ENCODE results near the gene CNGA1.
A peak's percentile ranks its signal among the peaks of the same experiment; 100 is the strongest.
"Not testable (repeated sequence)": the region's sequence is repeated elsewhere in the genome, so short reads cannot be mapped to it uniquely, and the experiment has no call there.

Gene CNGA1

GRCh38 chr4:47954245-47954644, 62.2 kb downstream of the CNGA1 start:
- no peak for DNase-seq

- no peak for DNase-seq
These were observed 70.4 kb downstream of the CNGA1 start for GRCh38 chr4:47945930-47946726.

GRCh38 chr4:47942081-47942819, 74.2 kb downstream of the CNGA1 start:
- DNase-seq = peak; percentile 77

- no peak for DNase-seq
These were observed 77.0 kb downstream of the CNGA1 start for GRCh38 chr4:47939456-47939855.

GRCh38 chr4:47936336-47936735, 80.1 kb downstream of the CNGA1 start:
- DNase-seq = no peak

GRCh38 chr4:47933840-47934239, 82.6 kb downstream of the CNGA1 start:
- DNase-seq = peak; percentile 79

- DNase-seq = peak; percentile 20
These were observed 85.3 kb downstream of the CNGA1 start for GRCh38 chr4:47930971-47931804.

- no peak for DNase-seq
These were observed 86.7 kb downstream of the CNGA1 start for GRCh38 chr4:47929682-47930201.

GRCh38 chr4:47926667-47927258, 89.7 kb downstream of the CNGA1 start:
- peak; percentile 86 for DNase-seq

- DNase-seq = not testable (repeated sequence)
These were observed 93.2 kb downstream of the CNGA1 start for GRCh38 chr4:47923261-47923608.

GRCh38 chr4:47922436-47923260, 93.8 kb downstream of the CNGA1 start:
- peak; percentile 36 for DNase-seq

GRCh38 chr4:47917163-47917562, 99.3 kb downstream of the CNGA1 start:
- not testable (repeated sequence) for DNase-seq

GRCh38 chr4:47915378-47915777, 101.1 kb downstream of the CNGA1 start:
- no peak for DNase-seq

- no peak for DNase-seq
These were observed 101.6 kb downstream of the CNGA1 start for GRCh38 chr4:47914926-47915237.

- peak; percentile 99 for DNase-seq
These were observed 102.1 kb downstream of the CNGA1 start, which contains the start of gene NFXL1 for GRCh38 chr4:47914220-47914925. Gene NFXL1, minus strand, starts transcription at chr4:47914583. Its CDS starts 380 bp downstream, at chr4:47914203.

- DNase-seq = peak; percentile 42
These were observed 102.6 kb downstream of the CNGA1 start for GRCh38 chr4:47913861-47914219.

- DNase-seq = peak; percentile 35
These were observed 103.2 kb downstream of the CNGA1 start for GRCh38 chr4:47913330-47913729.

GRCh38 chr4:47907089-47907646, 109.3 kb downstream of the CNGA1 start:
- no peak for DNase-seq

- no peak for DNase-seq
These were observed 116.8 kb downstream of the CNGA1 start for GRCh38 chr4:47899639-47900038.

- no peak for DNase-seq
These were observed 124.6 kb downstream of the CNGA1 start for GRCh38 chr4:47891928-47892327.
